Left kidney (tissue), 2 donors: ENCODE measurements around the gene SIK3. TPM values are rescaled to one million over a fixed set of nuclear protein-coding genes. Genes with fewer than 3 reads are reported as not detected.

Experiments
- DNase-seq: peaks from one replicate; pipeline ENCODE4 v3.0.0-alpha.2; 2013
- polyA plus RNA-seq: library from polyadenylated mRNA; unstranded; fragments of 120-200 nt; gene quantifications from one replicate; pipeline ENCODE4 v1.2.1, GENCODE V29; 2013; ENCODE audit not compliant: insufficient read length

The SIK3 gene
- polyA plus RNA-seq, 1 donor, result 47.6 TPM

DNA sequence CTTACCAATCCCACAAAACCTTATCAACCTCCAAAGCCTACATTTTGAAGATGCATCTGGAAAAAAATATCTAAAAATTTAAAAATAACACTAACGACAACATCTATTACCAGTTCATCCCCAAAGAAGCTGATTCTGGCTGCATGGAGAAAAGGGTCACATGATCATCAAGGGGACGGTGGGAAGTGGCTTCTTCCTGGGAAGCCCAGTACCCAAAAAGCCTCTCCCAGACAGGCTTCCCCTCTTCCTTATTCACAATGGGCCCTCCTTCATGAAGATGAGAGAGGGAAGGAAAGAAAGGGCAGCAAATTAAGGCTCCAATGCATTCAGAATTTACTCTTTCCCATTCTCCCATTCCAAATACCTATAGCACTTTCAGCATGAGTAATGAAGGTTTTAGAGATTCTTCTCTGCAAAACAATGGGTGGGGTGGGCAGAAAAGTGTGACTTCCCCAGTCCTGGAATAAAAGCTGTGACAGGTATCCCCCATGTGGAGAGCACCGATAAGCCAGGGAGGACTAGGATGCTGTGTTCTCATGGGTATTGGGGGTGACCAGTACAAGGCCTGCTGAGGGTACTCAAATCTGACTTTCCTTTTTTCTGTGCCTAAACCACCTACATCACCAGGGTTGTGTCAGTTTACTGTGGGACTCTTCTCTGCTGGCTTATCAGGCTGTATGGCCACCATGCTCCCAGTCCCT, 88.2 kb downstream of the SIK3 start:
- DNase-seq, result no peak

DNA sequence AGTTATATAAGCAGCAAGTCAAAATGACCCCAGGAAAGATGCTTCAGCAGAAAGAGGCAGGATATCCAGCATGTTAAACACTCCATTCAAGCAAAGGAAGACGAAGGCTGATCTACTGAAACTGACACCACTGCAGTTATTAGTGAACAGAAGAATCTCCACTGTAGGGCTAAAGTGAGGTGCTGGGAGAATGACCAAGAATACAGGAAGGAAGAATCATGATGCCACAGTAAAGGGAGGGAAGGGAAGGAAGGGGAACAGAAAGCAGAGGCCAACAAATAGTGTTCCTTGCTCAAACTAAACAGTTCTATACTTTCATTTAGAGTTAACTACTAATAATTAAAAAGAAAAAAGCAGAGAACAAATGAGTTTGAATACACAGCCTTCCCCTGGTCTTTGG, 92.5 kb downstream of the SIK3 start:
- no peak for DNase-seq

DNA sequence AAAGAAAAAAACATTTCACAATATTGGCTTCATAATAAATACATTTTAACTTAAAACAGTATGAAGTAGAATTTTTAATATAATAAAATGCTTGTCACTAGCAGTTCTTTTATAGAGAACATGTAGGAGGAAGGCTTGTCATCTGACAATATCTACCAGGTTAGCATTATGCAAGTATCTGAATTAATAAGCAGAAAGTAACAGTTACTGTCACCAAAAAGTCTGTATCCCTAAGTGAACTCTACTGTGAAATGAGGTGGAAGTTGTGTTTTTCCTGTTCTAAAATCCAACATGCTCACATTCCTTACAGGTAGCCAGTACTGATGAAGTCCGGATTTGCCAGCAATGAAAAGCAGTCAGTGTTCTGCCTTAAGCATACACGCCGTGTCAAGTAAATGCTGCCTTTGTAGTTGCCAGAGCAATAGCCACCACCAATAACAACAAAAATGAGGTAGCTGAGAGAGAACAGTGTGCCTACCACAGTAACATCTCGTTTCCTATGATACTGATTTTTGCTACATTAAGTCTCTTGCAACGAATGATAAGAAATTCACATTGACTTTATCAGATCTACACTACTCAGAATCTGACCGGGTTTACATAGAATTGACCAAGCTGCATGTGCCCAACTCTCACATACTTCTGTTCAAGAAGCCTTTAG, 95.5 kb downstream of the SIK3 start:
- DNase-seq, result no peak

DNA sequence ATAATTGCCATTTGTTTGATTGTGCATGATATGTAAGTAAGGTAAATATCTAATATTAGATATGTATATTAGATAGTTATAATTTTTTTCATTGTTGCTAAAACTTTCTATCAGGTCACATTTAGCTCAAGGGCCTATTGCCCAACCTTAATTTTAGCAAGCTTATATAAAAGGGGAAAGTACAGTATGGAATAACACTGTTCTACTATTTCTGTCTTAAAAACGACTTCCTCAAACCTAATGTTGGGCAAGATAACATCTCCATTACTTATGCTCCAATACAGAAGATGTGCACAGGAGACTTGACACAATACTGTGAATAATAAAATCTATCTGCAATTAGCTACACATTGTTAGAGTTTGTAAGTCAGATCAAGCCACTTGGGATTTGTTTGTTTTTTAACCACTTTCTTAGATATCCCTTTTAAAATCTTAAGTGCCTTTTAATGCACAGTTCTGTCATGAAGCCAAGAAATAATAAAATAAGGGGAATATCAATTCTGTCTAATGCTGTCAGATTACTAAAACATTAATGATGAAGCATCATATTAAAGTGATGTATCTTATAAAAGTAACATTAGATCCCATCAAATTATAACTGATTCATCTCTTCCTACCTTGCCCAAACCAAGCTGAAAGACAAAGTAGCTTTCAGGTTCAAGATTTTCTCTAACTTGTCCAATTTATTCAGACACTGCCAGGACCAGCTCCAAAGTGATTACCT, 98.1 kb downstream of the SIK3 start:
- DNase-seq, result no peak

DNA sequence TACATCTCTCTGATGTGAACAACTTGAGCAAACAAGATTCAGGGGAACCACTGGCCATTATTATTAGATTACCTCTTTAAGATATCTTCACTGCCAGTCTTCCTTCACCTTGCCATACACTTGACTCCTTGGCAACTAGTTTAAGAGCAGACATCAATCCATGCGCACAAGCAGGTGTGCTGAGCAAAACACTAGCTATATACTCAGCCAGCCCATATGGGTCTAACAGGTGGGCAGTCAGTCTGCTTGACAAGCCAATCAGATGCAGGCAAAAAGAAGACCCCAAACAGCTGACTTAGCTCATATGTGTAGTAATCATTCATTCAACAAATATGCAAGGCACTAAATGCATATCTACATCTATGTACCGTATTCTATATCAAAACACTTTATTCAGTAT, 101.2 kb downstream of the SIK3 start:
- DNase-seq, result no peak

DNA sequence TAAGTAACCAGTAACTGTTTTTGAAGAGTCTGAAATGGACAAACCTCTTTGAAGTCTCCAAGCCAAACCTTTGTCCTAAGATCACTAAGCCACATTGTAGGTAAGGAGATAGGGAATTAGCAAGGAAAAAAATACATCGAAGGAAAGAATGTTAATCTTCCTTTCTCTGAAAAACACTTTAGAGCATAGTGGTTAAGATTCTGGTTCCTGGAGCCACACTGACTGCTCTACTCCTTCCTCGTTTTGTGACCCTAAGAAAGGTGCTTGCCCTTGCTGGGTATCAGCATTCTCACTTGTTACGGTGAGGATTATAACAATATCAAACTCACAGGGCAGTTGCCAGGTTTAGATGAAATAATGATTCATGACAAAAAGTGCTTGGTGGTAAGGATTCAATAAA, 104.0 kb downstream of the SIK3 start:
- no peak for DNase-seq

DNA sequence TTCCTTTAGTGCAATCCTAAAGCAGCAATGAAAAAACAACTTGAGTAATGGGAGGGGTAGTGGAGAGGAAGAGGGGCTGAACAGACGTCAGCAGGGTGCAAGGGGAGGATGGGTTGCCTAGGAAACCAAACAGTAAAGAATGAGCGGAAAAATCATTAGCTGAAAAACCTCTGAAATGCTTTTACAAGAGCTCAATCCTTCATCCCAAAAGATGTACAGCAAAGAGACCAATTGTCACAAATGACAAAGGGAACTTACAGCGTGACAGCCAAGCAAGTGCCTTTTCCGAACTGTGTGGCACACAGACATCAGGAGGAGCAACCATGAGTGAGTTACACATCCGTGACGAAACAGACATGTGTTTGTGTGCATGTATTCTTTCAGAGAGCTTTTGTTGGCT, 104.6 kb downstream of the SIK3 start:
- peak; percentile 50 for DNase-seq

DNA sequence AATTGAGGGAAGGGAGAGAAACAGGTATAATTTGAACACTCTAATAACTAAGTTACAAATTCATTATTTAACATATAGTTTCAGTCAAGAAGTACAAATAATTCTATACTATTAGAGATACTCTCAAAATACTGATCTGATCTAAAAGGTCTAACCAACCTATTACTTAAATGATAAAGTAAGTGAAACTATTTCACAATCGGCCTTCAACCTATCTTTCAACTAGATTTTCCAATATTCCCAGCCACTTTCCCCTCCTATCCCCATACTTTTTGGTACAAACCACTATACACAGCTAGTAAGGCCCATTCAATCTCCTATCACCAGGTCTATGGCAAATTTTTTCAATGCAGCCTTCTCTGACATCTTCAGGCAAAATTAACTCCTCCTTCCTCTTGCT, 106.7 kb downstream of the SIK3 start:
- no peak for DNase-seq

DNA sequence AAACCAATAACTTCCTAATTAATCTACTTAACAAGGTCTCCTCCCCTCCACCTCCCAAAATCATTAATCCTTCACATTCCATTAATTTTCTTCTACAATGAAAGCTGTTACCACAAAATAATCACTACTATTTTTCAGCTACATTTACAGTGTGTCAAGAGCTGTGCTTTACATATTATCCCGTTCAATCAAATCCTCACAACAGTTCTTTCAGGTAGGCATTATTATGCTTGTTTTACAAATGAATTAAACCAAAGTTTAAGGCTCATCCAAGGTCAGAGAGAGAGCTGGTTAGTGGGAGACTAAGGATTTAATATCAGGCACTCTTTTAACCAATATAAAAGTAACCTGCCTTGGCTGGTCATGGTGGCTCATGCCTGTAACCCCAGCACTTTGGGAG, 107.4 kb downstream of the SIK3 start:
- DNase-seq, result no peak

DNA sequence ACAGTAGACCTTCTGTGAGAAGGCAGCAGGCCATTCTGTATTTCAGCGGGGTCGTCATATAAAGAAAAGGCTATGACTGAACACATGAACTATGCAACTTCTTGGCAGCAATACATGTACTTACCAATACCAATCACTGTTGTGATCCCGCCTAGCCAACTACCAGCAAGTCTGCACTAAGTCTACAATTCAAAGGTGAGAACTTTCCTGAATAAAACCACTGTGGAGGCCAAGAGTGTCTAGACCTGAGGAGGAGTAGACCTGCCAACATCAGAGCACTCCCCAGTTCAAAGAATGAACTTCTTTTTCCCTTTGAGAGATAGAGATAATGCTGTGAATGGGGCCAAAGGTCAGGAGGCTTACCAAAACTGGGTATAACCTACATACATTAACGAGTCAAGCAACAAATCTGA, 108.2 kb downstream of the SIK3 start:
- no peak for DNase-seq

DNA sequence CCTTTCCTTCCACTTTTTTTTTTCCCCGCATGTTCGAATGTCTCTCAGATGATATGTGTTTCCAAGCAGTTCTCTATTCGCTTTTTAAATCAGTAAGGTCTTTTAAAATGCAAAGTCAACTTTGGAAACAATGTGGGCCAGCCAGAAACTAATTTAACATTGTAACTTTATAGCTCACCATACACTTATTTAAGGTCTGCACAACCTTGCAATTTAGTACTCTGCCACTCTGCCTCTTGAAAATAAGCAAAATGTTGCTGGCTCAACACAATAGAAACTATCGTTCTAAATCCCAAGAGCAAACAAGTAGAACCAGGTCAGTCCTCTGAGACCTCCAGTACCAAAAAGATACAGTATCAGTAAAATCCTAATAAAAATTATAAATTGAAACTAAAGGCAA, 109.0 kb downstream of the SIK3 start:
- no peak for DNase-seq

DNA sequence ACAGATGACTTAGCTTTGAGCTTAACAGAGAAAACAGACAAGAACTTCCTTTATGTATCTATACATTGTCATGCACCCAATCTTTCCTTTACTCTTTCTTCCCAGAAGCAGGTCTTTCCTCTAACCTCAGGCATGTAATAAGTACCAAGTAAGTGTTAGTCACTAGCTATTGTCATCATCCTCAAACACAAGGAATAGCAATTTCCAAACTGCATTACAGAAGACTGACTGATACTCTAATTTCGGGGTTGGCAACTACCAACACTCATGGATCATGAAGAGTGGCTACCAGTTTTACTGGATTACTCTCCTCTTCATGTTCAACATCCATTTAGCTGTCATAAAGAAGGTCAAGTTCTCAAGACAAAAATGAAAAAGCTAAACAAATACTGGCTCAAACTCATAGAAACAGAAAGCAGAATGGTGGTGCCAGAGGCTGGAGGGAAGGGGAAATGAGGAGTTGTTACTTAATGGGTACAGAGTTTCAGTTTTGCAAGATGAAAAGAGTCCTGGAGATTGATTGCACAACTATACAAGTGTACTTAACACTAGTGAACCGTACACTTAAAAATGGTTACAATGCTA, 111.6 kb downstream of the SIK3 start:
- DNase-seq, result no peak

DNA sequence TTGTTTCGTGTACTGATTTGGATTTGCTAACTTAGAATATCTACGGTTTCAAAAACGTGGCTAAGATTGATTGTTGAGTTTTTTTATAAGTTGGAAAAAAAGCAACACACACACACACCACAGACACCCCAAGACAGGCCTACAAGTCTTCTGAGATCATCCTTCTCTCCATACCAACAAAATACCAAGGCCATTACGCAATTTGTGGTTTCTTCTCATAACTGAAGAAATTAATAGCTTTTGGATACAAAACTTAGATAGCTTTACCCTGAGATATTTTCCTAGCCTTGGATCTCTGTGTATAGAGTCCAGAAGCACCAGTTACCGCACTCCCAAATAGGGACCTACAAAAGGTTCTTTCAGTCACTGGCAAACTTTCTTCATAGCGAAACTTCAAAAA, 113.6 kb downstream of the SIK3 start:
- no peak for DNase-seq

DNA sequence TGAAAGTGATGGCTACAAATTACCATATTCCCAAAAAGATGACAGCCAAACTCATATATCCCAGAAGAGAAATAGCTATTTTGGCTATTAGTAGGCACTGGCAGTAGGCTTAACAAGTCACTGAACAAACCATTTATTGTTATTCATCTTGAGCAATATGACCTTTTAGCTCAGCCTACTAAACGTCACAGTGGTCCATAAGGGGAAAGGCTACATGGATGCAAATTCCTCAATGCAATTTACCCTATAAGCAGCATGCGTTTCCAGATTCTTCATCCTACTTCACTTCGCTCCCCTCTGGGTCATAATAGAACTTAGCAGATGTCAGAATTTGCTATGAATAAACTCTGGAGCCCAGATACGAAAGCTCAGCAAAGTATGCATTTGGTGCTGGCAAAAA, 114.0 kb downstream of the SIK3 start:
- DNase-seq, result no peak

DNA sequence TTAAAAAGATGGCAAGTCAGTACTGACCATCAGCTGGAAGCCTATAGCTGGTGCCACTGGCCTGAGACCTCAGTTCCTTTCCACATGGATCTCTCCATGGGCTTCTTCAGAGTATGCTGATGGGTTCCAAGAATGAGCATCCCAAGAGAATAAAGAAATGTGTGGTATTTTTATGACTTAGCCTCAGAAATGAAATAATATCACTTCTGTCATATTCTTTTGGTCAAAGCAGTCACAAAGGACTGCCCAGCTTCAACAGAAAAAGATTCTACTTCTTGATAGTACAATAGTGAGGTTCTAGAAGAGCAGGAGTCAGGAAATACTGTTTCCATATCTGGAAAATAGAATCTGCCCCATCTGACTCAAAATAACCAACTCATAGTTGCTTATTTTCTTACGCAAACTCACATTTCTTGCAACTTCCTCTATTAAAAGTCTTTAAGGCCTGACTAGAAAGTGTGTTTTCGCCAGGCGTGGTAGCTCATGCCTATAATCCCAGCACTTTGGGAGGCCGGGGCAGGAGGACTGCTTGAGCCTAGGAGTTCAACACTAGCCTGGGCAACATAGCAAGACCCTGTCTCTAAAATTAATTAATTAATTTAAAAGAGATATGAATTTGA, 116.9 kb downstream of the SIK3 start:
- DNase-seq, result no peak

DNA sequence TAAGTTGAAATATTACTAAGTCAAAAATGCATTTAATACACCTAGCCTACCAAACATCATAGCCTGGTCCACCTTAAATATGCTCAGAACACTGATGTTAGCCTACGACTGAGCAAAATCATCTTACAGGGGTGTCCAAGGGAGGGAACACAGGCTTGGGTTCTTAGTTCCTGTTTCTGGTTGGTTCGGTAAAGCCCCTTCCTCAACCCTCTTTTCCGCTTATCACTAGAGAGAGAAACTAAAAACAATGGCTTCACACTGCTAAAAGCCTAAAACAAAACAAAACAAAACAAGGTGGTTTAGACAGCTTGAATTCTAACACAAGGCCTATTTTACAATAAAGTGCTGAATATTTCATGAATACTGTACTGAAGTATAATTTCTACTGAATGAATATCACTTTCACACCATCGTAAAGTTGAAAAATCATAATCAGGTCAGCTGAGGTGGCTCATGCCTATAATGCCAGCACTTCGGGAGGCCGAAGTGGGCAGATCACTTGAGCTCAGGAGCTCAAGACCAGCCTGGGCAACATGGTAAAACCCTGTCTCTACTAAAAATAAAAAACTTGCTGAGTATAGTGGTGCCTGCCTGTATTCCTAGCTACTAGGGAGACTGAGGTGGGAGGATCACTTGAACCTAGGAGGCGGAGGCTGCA, 118.0 kb downstream of the SIK3 start:
- no peak for DNase-seq

DNA sequence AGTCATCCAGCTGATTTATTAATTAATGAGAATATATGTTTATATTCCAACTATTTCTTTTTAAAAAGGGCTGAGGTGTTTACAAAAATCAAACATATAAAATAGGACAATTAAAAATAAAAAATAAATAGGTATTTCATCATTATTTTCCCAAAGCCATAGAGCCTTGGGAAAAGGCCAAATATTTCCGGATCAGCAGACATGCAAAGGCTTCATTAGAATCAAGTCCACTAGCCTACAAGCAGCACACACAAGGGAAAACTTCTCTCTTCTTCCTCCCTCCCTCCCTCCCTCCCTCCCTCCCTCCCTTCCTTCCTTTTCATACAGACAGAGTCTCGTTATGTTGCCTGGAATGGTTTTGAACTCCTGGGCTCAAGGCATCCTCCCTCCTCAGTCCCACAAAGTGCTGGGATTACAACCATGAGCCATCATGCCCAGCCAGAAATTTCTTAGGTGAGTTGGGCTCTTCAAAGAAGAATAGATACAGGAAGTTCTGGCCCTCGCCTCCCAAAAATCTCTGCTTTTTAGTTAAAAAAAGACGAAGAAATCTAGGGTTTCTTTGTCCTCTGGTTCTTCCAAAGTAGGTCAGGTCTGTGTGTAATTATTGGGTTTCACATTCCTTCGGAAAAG, 121.2 kb downstream of the SIK3 start:
- DNase-seq, result no peak

DNA sequence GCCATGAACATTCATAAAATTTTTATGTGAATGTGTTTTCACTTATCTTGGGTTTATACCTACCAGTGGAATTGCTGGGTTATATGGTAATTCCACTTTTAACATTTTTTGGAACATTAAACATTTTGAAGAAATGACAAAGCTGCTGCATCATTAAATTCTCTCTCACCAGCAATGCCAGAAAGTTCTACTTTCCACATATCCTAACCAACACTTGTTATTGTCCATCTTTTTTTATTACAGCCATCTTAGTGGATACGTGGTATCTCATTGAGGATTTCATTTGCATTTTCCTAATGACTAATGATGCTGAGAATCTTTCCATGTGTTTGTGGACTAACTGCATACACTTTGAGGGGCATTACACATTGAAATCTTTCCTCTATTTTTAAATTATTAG, 122.6 kb downstream of the SIK3 start:
- no peak for DNase-seq

DNA sequence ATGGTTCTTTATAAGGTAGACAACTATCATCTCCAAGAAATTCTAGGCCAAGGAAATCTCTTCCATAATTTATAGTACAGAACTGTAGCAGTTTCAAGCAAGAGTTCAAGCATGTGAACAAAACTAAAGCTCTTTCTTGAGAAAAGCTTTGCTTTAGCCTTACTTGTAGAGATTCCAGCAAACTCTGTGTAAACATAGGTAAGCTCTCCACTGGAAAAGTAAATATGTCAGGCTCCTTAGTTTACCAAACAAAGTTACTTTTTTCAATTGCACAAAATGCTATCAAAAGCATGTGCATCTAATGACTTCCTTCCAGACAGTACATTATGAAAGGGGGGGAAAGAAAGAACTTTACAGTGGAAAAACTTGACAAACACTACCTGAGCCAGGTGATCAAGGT, 125.0 kb downstream of the SIK3 start:
- no peak for DNase-seq

DNA sequence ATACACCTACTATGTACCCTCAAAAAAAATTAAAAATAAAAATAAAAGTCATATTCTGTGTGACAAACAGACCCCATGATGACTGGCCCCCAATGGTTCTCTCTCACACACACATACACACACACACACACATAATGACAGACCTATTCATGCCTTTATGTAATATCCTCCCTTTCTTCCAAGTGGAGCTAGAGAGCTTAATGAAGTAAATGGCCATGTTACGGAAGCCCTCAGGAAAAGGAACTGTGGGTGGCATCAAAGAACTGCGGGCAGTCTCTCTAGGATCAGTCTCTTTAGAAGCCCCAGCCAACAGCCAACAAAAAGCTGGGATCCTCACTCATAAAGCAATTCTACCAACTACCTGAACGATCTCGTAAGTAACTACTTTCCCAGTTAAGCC, 125.5 kb downstream of the SIK3 start:
- DNase-seq, result no peak

DNA sequence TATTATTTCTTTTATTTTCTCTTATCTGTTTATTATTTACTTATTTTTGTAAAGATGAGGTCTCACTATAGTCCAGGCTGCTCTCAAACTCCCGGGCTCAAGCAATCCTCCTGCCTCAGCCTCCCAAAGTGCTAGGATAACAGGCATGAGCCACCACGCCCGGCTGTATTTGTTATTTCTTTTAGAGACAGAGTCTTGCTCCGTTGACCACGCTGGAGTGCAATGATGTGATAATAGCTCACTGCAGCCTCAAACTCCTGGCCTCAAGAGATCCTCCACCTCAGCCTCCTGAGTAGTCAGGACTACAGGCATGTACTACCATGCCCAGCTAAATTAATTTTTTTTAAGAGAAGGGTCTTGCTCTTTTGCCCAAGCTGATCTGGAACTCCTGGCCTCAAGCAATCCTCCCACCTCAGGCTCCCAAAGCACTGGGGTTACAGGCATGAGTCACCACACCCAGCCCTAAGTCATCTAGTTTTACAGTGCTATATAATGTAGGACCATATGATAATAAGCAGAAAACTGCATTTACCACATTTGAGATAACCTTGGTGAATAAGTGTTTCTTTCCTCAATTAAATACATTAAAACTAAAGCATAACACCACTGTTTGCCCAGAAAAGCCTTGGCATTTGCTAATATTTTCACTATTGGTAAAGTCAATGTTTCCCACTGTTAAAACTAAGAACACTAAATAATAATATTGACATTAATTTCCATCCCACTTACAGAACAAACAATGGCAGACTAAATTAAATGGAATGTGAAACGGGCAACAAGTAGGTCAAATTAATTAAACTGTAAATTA, 127.5 kb downstream of the SIK3 start:
- no peak for DNase-seq
